HG02759 (cell line): ENCODE data around the gene SLC9A9.
A peak's percentile ranks its signal among the peaks of the same experiment; 100 is the strongest.

Experiments used
- ATAC-seq: cut with Tn5 transposase; IDR thresholded peaks from one replicate; pipeline ENCODE4 v1.9.1; 2021; ENCODE audit warnings: mild to moderate bottlenecking, moderate library complexity; ENCODE audit not compliant: unreplicated experiment

The SLC9A9 gene

DNA sequence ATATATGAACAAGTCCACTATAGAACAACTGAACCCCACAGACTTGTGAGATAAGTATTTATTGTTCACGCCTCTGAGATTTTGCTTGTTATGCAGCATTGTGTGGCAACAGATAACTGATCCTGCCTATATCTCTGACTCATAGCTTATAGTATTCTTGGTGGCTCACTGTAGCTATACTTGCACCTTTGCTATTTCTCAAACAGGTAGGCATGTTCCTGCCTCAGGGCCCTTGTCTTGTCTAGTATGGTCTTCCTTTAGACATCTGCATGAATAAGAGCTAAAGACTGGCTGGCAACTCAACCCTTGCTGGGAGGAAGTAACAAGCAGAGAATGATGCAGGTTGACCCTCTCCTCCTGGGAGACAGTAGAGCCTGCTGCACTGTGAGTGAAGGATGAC lies 472.6 kb downstream of the SLC9A9 start:
- no peak for ATAC-seq

DNA sequence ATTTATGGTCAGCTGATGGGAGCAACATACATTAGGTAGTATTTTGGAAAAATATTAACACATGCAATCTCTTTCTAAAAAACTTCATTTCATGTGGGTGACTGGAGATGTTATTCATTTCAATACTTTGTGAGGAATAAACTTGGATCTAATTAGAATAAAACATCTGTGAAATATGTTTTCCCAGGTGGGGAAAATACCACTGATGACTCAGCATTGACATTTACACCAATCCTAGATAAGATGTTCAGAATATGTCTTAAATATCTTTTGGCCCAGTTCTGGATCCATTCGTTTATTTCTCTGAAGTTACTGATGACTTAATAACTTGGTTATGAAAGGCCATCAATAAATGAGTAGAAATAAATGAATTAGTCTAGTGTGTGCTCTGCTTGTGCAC lies 481.1 kb downstream of the SLC9A9 start:
- no peak for ATAC-seq

DNA sequence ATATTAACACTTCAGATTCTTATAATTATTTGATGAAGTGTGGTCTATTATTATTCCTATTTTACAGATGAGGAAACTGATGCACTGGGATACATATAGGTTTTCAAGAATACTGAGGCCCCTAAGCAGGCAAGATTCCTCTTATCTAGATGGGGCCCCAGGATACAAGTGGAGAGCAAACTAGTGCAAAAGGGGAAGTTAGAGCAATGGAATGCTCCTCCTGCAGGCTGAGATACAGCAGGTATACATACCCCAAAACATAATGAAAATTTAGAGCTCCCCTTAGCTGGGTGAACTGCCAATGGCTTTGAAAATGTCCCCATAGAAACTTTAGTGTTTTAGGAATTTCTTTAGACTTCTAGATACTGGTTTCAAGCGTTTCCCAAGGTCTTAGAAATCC lies 481.6 kb downstream of the SLC9A9 start:
- ATAC-seq = no peak

DNA sequence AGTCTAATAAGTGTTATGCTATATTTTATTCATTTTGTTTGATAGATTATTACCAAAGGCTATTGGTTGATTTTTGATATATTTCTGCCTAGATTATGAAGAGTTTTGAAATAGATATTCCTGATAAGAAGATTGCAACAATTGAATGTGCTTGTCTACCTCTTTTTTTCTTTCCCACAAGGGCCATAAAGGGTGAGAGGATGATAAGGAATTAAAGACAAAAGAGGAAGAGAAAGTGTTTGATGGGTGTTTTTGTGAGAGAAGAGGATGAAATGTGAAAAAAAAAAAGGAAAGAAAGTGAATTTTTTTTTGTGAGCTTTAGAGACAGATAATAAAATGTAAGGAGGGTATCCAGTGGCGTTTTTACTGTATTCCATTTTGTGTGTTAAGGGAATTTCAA lies 484.3 kb downstream of the SLC9A9 start:
- ATAC-seq = no peak

DNA sequence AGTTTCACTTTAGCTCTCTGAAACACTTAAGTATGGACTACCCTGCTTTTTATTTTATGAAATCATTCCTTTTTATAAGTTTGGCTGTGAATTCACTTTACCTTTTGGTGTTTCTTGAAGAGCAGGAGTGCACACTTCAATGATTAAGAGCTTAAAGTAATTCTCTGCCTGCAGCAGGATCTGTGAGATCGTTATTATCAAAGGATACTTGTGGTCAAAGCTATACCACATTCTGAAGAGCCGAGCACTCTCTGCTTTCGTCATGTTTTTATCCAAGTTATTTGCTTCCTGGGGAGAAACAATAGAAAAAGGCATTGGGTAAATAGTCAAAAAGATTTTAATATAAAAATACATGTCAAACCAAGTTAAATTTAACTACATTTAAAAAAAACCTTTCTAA lies 485.0 kb downstream of the SLC9A9 start:
- ATAC-seq = no peak

DNA sequence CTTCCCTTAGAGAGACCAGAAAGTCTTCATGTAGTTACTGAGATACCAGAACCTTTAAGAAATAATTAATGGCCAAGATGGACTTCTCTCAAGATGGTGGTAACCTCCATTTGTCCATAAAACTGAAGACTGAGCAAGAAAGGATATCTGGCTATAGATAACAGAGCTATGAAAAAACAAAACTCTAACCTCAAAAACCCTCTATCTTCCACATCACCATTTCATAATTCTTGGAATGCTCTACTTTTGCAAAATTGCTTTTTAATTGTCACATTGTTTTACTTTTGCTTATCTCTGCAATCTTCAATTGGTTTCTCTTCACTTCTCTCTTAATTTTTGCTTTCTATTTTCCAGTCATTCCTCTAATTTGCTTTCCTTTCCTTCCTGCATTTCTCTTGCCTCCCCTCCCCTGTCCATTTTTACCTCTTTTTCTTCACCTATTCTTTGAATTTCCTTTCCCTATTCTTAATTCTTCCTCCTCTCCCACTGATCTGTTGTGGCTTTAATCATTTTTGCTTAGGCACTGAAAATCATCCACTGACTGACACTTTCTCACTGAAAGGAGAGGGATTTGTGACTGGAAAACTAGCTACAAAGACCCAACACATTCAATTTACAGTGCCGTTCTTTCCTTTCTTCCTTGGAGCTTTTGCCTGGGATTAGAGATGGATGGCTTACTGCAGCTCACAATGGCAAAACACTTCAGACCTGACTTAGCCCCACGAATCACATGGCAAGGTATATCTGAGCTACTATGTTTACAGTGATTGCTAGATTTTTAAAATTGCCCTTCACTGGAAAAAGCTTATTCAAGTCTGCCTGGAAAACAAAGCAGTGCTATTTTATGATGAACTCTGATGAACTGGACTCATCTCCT lies 485.9 kb downstream of the SLC9A9 start:
- no peak for ATAC-seq

DNA sequence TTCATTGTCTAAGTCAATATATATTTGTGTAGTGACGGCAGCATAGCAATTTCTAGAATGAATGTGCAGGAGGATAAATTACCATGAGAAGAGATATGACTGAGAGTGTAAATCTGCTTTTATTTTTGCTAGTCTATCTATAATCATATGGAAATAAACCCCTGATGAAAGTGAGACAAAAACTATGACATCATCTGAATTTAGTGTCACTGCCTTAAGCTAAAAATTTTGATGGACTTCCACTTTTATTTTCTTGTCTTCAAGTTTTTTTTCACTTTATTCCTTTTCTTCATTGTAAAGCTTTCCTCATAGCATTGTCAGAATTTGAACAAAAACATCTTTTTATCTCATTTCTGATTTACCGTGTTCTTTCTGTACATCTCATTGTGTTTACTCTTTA lies 486.7 kb downstream of the SLC9A9 start:
- no peak for ATAC-seq

DNA sequence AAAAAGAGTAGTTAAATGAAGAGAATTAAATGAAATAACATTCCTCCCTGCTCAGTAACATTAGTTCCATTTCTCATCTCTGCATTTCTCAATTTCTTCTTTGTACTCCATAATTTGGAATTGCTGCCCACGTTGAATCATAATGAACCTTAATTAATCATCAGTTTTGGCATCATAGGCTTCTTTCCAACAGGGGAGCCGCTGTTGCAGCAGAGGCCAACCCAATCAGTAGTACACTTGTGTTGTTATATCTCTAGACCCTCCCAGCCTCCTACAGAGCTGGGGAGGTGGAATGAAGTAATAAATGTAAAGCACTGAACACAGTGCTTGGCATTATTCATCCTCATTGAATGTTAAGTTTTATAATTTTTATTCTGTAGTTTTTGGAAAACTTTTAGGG lies 488.0 kb downstream of the SLC9A9 start:
- ATAC-seq = no peak

DNA sequence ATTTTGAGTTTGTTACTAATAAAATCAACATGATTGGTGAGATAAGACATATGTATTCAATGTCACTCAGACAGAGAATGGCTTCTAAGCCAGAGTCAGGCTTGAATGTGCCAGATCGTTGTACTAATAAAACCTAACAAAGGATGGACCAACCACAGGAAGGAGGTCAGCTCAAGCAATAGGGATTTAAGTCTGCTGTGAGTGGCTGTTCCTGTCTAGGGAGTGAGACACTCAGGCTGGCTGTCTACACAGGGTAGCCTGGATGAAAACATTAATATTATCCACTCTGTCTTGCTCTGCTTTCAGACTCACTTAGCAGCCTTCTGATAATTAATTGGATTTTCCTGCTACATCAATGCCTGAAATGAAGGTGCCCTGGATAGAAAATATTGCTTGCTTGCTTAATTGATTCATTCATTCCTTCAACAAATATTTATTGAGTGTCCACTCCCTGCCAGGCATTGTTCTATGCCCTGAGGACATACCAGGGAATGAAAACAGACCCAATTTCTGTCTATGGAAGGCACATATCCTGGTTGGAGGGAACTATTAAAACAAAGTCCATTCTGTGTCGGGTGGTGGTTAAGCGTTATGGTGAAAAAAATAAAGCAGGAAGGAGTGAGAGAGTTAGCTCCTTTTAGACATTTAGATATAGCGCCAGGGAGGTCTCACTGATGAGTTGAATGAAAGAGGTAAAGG lies 489.3 kb downstream of the SLC9A9 start:
- no peak for ATAC-seq

DNA sequence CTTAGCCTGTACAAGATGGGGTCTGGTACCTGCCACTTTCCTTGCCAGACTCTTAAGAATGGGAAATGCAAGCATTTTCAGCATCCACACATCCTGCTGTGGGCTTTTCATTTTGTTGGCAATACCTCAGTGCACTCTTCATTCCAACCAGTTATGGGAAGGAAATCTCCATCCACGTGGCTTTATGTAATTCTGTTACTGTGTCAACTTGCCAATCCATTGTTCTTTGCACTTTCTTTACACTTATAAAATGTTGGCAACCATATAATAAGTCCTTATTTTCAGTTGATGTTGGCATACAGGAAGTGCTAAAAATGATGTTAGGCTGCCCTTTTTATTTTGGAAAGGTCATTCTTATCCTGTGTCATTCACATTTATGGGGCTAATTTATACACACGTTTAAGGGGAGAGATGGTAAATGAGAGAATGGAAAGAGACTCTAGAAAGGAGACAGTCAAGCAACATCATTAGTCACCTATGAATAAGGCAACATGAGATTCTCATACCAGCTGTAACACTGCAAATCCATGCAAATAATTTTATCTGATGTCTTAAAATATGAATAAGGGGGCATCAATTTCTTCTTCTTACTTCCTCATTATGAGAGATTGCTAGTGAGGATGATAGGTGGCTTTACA lies 490.0 kb downstream of the SLC9A9 start:
- no peak for ATAC-seq

DNA sequence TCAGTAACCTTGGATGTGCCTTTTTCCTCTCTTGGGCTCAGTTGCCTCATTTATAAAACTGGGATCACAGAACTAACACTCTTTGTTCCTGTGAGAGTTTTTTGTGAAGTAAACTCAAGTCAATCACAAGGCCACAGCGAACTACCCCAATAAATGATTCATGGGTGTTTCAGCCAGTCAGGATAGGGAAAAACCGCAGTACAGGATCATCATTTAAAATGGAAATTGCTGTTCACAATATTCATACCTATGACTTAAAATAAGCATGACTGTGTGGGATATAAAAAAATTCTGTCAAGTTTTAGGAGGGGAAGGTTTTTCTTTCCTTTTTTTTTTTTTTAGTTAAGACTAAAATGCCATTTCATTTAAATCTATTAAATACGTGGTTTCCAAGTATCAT lies 490.6 kb downstream of the SLC9A9 start:
- ATAC-seq = no peak

DNA sequence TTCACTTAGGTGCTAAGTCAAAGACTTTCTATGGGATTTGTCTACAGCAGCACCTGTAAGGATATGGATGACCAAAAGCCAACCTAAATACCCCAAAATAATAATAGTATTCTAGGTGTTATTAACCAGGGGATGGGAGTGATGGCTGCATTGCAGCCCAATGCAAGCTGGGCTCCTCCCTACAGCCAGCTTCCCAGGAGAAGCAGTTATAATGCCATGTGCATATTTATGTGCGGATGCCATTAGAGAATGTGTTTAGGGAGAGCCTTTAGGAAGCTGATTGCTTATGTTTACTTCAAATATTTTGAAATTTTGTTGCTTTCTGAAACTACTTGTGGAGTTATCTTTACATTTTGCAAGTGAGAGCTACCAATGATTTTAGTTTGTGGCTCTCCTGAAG lies 491.4 kb downstream of the SLC9A9 start:
- ATAC-seq = no peak

DNA sequence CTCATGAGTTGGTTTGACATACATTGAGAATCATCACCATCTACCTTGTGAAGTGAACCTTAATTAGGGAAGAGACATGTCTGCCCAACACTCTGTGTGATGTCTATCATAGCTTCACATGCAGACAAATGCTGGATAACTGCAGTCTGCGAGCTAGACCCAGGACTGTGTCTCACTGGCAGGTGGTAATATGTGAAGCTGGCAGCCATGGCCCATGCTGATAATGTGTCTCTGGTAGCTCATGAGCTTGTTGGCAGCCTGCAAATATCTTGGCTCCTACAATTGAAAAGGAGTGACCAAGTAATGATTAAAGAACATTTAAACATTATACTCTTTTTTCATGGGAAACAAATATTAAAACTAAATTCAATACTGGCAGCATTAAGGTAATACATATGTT lies 493.9 kb downstream of the SLC9A9 start:
- ATAC-seq = no peak

DNA sequence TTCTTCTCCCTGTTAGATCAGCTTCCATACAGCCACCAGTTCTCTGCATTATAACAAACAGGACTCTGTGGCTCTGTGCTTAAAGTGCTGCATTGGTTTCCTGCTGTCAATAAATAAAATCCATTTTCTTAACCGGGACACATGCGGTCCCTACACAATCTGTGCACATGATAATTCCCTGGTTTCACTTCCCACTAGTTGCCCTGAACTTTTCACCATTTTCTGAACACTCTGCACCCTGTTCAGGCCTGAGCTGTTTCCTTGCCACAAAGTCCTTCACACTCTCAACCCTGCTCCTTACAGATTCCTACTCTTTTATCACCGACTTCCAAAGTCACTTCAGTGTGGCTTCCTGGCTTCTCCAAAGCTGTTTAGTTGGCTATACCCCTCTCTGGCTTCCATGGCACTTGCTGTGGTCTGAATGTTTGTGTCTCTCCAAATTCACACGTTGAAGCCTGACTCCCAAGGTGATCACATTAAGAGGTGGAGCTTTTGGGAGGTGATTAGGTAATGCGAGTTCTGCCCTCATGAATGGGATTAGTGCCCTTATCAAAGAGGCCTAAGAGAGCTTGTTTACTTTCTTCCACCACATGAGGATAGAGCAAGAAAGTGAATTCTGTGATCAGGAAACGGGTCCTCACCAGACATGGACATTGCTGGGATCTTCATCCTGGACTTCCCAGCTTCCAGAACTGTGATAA lies 495.3 kb downstream of the SLC9A9 start:
- ATAC-seq = no peak

DNA sequence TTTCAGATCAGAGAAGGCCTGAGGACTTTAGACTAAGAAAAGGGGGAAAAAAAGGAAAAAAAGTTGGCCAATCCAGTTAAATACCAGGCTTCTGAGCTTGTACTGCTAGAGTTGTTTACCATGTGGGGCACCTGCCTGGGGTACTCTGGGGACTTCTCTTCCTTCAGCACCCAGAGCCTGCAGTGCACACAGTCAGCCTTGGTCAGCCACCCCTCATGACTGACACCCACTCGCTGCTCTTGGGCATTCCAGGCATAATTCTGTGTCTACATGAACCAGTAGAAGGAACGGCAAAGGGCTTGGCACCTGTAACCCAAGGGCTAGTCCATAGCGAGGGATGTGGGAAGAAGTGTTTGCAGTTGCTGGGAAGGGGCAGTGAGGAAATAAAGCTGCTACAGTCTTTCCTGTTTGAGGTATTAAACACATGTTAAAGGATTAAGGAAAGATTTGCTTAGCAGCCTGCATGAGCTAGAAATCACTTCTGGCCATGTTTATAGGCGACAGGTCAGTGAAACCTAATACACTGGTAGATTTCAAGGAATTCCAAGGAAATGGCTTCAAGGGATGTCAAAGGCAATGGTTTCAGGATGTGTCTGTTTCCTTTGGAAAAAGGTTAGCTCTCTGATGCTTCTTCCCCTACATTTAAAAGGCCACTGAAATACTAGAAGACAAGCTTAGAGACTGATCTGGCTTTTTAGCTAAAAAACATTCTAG lies 496.2 kb downstream of the SLC9A9 start:
- ATAC-seq = no peak

DNA sequence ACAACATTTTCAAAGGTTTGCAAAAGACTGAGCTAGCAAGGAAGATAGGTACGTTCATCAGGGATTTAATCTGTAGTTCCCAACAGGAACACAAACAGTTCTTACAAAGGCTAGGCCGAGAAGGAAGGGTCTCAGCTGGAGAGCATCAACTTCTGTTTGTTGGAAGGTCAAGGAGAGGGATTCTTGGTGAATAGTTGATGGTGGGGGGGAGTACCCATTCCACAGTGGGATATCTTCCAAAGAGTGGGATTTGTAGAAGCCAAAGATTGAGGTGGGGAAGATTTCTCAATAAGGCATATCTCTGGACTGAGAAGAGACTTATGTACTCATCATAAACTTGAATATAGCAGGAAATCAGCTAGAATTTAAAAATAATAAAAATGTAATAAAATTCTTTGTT lies 496.9 kb downstream of the SLC9A9 start:
- no peak for ATAC-seq

DNA sequence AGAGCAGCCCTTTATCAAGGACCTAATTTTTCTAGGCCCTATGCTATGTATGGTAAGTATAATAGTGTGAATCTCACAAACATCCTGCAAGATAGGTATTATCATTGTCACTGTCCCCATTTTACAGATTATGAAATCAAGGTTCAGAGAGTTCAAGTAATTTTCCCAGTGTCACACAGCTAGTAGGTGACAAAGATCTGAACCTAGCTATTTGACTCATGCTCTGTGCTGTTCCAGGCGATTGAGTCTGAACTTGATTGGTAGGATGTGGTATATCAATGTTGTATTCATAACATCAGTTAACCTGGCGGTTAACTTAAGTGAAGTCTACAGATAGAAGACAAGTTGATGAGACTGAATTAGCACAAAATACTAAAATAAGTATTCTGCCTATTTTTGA lies 498.8 kb downstream of the SLC9A9 start:
- ATAC-seq = peak; percentile 62

DNA sequence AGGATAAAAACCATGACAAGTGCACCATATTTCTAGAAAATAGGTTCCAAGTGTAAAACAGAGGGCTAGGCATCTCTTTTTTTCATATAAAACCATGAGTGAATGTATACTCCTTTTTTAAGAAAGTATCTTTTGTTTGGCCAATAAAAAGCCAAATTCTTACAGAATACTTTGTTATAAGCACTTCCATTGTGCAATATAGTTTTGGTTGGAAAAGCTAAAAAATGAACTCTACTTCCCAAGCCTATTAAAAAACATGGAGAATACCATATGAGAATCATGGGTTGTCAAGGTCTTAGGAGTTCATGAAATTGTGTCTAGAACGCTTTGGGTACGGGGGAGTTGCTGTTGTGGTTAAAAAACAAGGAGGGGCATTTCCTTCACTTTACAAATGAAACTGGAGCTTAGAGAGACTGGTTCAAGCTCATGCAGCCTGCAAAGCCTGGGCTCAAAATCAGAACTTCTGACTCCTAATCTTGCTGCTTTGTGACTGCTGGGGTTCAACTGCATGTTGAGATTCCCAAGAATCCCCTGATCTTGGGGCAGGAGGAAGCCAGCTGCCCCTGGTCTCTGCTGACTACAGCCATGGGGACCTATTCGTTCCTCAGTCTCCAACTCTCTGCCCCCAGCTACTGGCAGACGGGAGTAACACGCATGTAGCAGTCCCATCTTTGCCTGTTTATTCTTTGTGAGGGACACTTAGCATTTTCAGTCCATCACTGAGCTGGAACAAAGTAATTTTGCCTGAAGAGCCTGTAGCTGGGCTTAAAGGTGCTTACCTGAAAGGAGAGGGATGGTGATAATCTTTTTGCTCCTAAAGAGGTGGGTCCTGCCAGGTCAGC lies 499.6 kb downstream of the SLC9A9 start:
- no peak for ATAC-seq

DNA sequence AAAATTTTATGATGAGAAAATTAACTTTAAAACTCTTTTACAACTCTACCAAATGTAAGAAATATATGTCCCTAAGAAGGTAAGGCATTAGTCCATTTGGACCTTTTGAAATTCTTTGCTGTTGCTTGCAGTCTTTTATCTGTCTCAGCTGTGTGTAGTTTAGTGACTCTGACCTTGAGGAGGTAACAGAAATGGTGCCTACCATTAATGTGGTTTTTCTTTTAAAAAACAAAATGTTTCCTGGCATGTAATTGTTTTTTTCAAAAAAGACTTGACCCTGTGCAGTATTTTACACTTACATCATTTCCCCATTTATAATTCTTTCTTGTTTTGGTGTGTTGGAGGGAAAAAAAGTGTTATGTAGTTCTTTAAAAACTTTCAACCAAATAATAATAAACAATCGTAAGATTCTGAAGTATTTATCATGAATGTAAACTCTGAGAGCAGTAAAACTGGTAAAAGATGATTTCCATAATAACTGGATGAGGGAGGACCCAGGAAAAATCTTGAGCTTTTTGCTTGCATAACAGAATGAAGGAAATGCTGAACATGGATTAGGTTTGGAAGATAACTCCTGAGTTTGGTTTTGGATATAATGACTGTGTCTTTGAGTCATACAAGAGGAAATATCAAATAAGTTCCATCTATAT lies 503.6 kb downstream of the SLC9A9 start:
- no peak for ATAC-seq
